Calu3 (cell line): ENCODE results near the gene IMMP2L. TPM values are rescaled to one million over a fixed set of nuclear protein-coding genes. Genes with fewer than 3 reads are reported as not detected.

Experiments
- BruUV-seq: library from RNA; stranded (reverse); fragments of 400-500 nt; replicated peaks from 2 replicates; lab custom pipeline; 2021; lab: Mats Ljungman, UMichigan
- CTCF ChIA-PET: fragments of 300-600 bp; sonication (Branson Sonifier 250); formaldehyde crosslinking; loops from one replicate; lab custom pipeline; 2022; ENCODE audit warnings: antibody characterized with exemption; lab: Charles Lee
- DNase-seq: peaks from one replicate; pipeline ENCODE4 v3.0.0; 2022
- H3K27ac Mint-ChIP-seq: one replicate; pipeline ENCODE4 v1.8.0; 2022; ENCODE audit warnings: mixed read lengths; ENCODE audit not compliant: unreplicated experiment
- H3K27me3 Mint-ChIP-seq: one replicate; pipeline ENCODE4 v1.8.0; 2022; ENCODE audit warnings: mixed read lengths; ENCODE audit not compliant: unreplicated experiment
- H3K36me3 Mint-ChIP-seq: one replicate; pipeline ENCODE4 v1.8.0; 2022; ENCODE audit warnings: mild to moderate bottlenecking, moderate library complexity, mixed read lengths; ENCODE audit not compliant: insufficient read depth, unreplicated experiment
- H3K4me1 Mint-ChIP-seq: one replicate; pipeline ENCODE4 v1.8.0; 2022; ENCODE audit warnings: mild to moderate bottlenecking, low read depth, mixed read lengths; ENCODE audit not compliant: unreplicated experiment
- H3K4me3 Mint-ChIP-seq: one replicate; pipeline ENCODE4 v1.8.0; 2022; ENCODE audit warnings: mild to moderate bottlenecking, low read depth, moderate library complexity, mixed read lengths; ENCODE audit not compliant: unreplicated experiment
- H3K9me3 Mint-ChIP-seq: one replicate; pipeline ENCODE4 v1.8.0; 2022; ENCODE audit warnings: low read depth, mixed read lengths; ENCODE audit not compliant: unreplicated experiment
- intact Hi-C: fragments of 100-400 bp; cut with micrococcal nuclease; formaldehyde crosslinking; loops from one replicate; pipeline ENCODE4 v1.10.0; 2022; ENCODE audit not compliant: unreplicated experiment
- total RNA-seq: library from RNA; stranded (reverse); gene quantifications from 2 replicates; pipeline ENCODE4 v1.2.3, GENCODE V29; 2022
- TF ChIP-seq, protein P1 (sequence below): fragments of 200-600 bp; IDR thresholded peaks from one replicate; pipeline ENCODE4 v1.8.0; 2022; ENCODE audit warnings: antibody characterized with exemption; ENCODE audit not compliant: unreplicated experiment

Gene IMMP2L
- total RNA-seq, 1 experiment from 2014 or later: 28.6 TPM

- no peaks in the 10 kb centered on the region for H3K4me1 Mint-ChIP-seq
- no peak overlapping the region for H3K27ac Mint-ChIP-seq
- H3K27me3 Mint-ChIP-seq: no peaks in the 10 kb centered on the region
- intact Hi-C loops: no loop called here
- no TSS peak for BruUV-seq
- H3K36me3 Mint-ChIP-seq: no peaks in the 10 kb centered on the region
- CTCF ChIA-PET: interaction anchor here (0.6 to 0.7 kb wide), 2 partner anchors 9 to 798 kb away, joined by 3 read pairs; no protein-coding TSS in a partner anchor
- TF ChIP-seq, protein P1, sequence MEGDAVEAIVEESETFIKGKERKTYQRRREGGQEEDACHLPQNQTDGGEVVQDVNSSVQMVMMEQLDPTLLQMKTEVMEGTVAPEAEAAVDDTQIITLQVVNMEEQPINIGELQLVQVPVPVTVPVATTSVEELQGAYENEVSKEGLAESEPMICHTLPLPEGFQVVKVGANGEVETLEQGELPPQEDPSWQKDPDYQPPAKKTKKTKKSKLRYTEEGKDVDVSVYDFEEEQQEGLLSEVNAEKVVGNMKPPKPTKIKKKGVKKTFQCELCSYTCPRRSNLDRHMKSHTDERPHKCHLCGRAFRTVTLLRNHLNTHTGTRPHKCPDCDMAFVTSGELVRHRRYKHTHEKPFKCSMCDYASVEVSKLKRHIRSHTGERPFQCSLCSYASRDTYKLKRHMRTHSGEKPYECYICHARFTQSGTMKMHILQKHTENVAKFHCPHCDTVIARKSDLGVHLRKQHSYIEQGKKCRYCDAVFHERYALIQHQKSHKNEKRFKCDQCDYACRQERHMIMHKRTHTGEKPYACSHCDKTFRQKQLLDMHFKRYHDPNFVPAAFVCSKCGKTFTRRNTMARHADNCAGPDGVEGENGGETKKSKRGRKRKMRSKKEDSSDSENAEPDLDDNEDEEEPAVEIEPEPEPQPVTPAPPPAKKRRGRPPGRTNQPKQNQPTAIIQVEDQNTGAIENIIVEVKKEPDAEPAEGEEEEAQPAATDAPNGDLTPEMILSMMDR: no peak
- H3K9me3 Mint-ChIP-seq: no peaks in the 10 kb centered on the region
- no peak overlapping the region for H3K4me3 Mint-ChIP-seq
- no peak for DNase-seq
Observed at GRCh38 chr7:110960811-110961210, 601.5 kb downstream of the IMMP2L start.

GRCh38 chr7:110948280-110948679 lies 614.0 kb downstream of the IMMP2L start:
- no TSS peak for BruUV-seq
- no peak for DNase-seq
- H3K36me3 Mint-ChIP-seq: no peaks in the 10 kb centered on the region
- no peaks in the 10 kb centered on the region for H3K9me3 Mint-ChIP-seq
- no peak overlapping the region for H3K4me3 Mint-ChIP-seq
- no peak overlapping the region for H3K27ac Mint-ChIP-seq
- no peaks in the 10 kb centered on the region for H3K27me3 Mint-ChIP-seq
- TF ChIP-seq, protein P1: no peak
- peaks cover 9% of the 10 kb centered on the region for H3K4me1 Mint-ChIP-seq
- CTCF ChIA-PET: no interaction called here
- intact Hi-C loops: no loop called here

GRCh38 chr7:110947408-110947807 lies 614.9 kb downstream of the IMMP2L start:
- DNase-seq: no peak
- Mint-ChIP-seq H3K36me3 (no peaks in the 10 kb centered on the region), H3K4me3 (no peak overlapping the region), H3K27me3 (no peaks in the 10 kb centered on the region), H3K4me1 (peaks cover 9% of the 10 kb centered on the region), H3K9me3 (no peaks in the 10 kb centered on the region), H3K27ac (no peak overlapping the region)
- intact Hi-C loops: no loop called here
- TF ChIP-seq, protein P1: no peak
- CTCF ChIA-PET: no interaction called here
- BruUV-seq: no TSS peak

- Mint-ChIP-seq H3K27me3 (no peaks in the 10 kb centered on the region), H3K4me1 (peaks cover 9% of the 10 kb centered on the region), H3K9me3 (no peaks in the 10 kb centered on the region), H3K36me3 (no peaks in the 10 kb centered on the region), H3K27ac (no peak overlapping the region), H3K4me3 (no peak overlapping the region)
- DNase-seq: no peak
- TF ChIP-seq, protein P1: no peak
- BruUV-seq: no TSS peak
- intact Hi-C loops: no loop called here
- CTCF ChIA-PET: no interaction called here
Observed at GRCh38 chr7:110944966-110945644, 617.2 kb downstream of the IMMP2L start.
